ENCODE results near the gene TEX14.

TEX14 gene

DNA sequence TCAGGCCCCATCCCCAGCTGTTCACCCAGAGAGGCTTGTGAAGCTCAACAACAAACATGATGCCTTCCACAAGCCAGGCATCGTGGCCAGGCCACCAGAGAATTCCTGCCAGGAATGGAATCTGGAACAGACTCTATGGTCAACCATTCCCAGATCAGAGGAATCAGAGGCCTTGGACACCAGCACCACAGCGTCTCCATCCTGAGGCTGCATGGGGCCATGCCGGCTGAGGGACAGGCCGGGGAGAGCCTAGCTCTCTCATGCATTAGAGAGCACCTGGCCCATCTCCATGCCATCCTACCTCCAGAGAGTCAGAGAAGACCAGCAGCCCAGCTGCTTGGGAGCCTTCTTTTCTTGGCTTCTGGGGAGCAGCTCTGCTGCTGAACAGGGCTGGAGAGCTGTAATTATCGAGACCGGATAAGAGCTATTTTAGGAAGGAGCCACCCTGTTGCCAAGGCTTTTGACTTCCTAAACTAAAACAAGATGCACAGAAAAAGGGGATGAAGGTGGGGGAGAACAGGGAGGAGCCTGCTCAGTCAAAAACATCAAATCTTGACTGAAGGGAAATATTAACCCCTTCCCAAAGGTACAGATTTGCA lies 152.9 kb downstream of the TEX14 start:
- Histone ChIP-seq H3K4me2 (ENCODE audit: insufficient read depth, low read length) (no peak overlapping the region), H3K4me1 (ENCODE audit: insufficient read depth, low read length) (no peaks in the 10 kb centered on the region), H3K27ac (ENCODE audit: low read length) (no peak overlapping the region), H4K20me1 (ENCODE audit: insufficient read depth, low read length) (peaks cover 4% of the 10 kb centered on the region; the same call in 1 of the 2 replicates), H3K27me3 (ENCODE audit: insufficient read depth, low read length, poor library complexity) (peaks cover 49% of the 10 kb centered on the region), H3K79me2 (ENCODE audit: insufficient read depth, low read length) (no peaks in the 10 kb centered on the region), H3K9me3 (ENCODE audit: insufficient read depth, low read length, severe bottlenecking) (no peaks in the 10 kb centered on the region), H3K9ac (ENCODE audit: low read depth, low read length) (no peak overlapping the region), H2AFZ (ENCODE audit: low read depth, low read length) (no peak overlapping the region), H3K36me3 (ENCODE audit: insufficient read depth, low read length) (no peaks in the 10 kb centered on the region), H3K4me3 (ENCODE audit: low read depth in 1 of 2, low read length in 2 of 2) (no peak overlapping the region)
- DNase-seq (no peak), ATAC-seq (ENCODE audit: insufficient read depth, low read depth) (no peak)
- TF ChIP-seq, protein P1, sequence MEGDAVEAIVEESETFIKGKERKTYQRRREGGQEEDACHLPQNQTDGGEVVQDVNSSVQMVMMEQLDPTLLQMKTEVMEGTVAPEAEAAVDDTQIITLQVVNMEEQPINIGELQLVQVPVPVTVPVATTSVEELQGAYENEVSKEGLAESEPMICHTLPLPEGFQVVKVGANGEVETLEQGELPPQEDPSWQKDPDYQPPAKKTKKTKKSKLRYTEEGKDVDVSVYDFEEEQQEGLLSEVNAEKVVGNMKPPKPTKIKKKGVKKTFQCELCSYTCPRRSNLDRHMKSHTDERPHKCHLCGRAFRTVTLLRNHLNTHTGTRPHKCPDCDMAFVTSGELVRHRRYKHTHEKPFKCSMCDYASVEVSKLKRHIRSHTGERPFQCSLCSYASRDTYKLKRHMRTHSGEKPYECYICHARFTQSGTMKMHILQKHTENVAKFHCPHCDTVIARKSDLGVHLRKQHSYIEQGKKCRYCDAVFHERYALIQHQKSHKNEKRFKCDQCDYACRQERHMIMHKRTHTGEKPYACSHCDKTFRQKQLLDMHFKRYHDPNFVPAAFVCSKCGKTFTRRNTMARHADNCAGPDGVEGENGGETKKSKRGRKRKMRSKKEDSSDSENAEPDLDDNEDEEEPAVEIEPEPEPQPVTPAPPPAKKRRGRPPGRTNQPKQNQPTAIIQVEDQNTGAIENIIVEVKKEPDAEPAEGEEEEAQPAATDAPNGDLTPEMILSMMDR (IDR thresholded peaks at IDR 0.05; ENCODE audit: borderline replicate concordance, extremely low read depth, low read length, poor library complexity, severe bottlenecking), result no peak
- TF ChIP-seq EZH2 (IDR thresholded peaks at IDR 0.05; ENCODE audit: borderline replicate concordance, low read depth, low read length, severe bottlenecking), result no peak

DNA sequence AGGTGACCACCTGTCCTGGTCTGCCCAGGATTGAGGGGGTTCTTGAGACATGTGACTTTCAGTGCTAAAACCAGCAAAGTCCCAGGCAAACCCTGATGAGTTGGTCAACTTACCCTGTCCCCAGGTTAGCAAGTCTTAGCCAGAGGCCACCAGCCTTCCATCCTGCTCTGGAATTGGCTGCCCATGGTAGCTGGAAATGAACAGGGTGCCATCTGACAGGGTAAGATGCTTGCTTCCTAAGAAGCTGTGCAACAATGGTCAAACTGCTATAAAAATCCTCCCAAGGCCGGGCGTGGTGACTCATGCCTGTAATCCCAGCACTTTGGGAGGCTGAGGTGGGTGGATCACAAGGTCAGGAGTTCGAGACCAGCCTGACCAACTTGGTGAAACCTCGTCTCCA lies 154.6 kb downstream of the TEX14 start:
- no peak overlapping the region for H3K4me2 ChIP-seq (ENCODE audit: insufficient read depth, low read length)

DNA sequence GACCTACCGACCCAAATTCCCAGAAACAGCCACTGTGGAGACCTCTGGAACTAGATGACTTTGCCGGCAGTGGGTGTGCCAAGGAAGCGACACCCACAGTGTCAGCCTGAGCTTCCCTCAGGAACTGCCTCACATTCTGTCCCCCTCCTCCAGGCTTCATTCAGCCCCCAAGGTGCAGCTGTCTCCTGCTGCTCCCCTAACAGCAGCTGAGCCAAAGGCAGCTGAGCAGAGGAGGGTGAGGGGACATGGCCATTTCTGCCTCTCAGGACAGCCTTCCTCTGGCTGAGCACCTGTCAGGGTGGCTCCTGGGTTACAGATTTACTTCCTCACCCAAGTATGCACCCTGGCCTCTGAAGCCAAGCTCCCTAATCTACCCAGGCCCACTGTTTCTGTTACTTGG lies 155.3 kb downstream of the TEX14 start:
- H2AFZ ChIP-seq (ENCODE audit: low read depth, low read length), result no peak overlapping the region
- no peak overlapping the region for H3K9ac ChIP-seq (ENCODE audit: low read depth, low read length)
- no peaks in the 10 kb centered on the region for H3K79me2 ChIP-seq (ENCODE audit: insufficient read depth, low read length)
- H3K36me3 ChIP-seq (ENCODE audit: insufficient read depth, low read length), result no peaks in the 10 kb centered on the region
- peaks cover 4% of the 10 kb centered on the region; the same call in 1 of the 2 replicates for H4K20me1 ChIP-seq (ENCODE audit: insufficient read depth, low read length)
- H3K4me2 ChIP-seq (ENCODE audit: insufficient read depth, low read length), result no peak overlapping the region
- no peak overlapping the region for H3K27ac ChIP-seq (ENCODE audit: low read length)
- DNase-seq (no peak), ATAC-seq (ENCODE audit: insufficient read depth, low read depth) (no peak)
- no peak overlapping the region for H3K4me3 ChIP-seq (ENCODE audit: low read depth in 1 of 2, low read length in 2 of 2)
- TF ChIP-seq, protein P1 (IDR thresholded peaks at IDR 0.05; ENCODE audit: borderline replicate concordance, extremely low read depth, low read length, poor library complexity, severe bottlenecking), result no peak
- TF ChIP-seq EZH2 (IDR thresholded peaks at IDR 0.05; ENCODE audit: borderline replicate concordance, low read depth, low read length, severe bottlenecking), result no peak
- peaks cover 50% of the 10 kb centered on the region for H3K27me3 ChIP-seq (ENCODE audit: insufficient read depth, low read length, poor library complexity)
- no peaks in the 10 kb centered on the region for H3K9me3 ChIP-seq (ENCODE audit: insufficient read depth, low read length, severe bottlenecking)
- H3K4me1 ChIP-seq (ENCODE audit: insufficient read depth, low read length), result peaks cover 2% of the 10 kb centered on the region; the same call in 1 of the 2 replicates

More for the DNA sequence above, 154.6 kb downstream of the TEX14 start:
- no peak overlapping the region for H2AFZ ChIP-seq (ENCODE audit: low read depth, low read length)
- peaks cover 50% of the 10 kb centered on the region for H3K27me3 ChIP-seq (ENCODE audit: insufficient read depth, low read length, poor library complexity)
- H3K79me2 ChIP-seq (ENCODE audit: insufficient read depth, low read length), result no peaks in the 10 kb centered on the region
- no peak for ATAC-seq (ENCODE audit: insufficient read depth, low read depth)
- no peaks in the 10 kb centered on the region for H3K4me1 ChIP-seq (ENCODE audit: insufficient read depth, low read length)
- peaks cover 4% of the 10 kb centered on the region; the same call in 1 of the 2 replicates for H4K20me1 ChIP-seq (ENCODE audit: insufficient read depth, low read length)
- H3K27ac ChIP-seq (ENCODE audit: low read length), result no peak overlapping the region
- no peak for DNase-seq
- no peaks in the 10 kb centered on the region for H3K9me3 ChIP-seq (ENCODE audit: insufficient read depth, low read length, severe bottlenecking)
- no peaks in the 10 kb centered on the region for H3K36me3 ChIP-seq (ENCODE audit: insufficient read depth, low read length)
- no peak overlapping the region for H3K4me3 ChIP-seq (ENCODE audit: low read depth in 1 of 2, low read length in 2 of 2)
- H3K9ac ChIP-seq (ENCODE audit: low read depth, low read length), result no peak overlapping the region
- TF ChIP-seq, protein P1 (IDR thresholded peaks at IDR 0.05; ENCODE audit: borderline replicate concordance, extremely low read depth, low read length, poor library complexity, severe bottlenecking), result no peak
- no peak for TF ChIP-seq EZH2 (IDR thresholded peaks at IDR 0.05; ENCODE audit: borderline replicate concordance, low read depth, low read length, severe bottlenecking)

Measured in DND-41 (cell line).